ENCODE measurements around the gene ZCCHC8.
"Not testable (repeated sequence)": the region's sequence is repeated elsewhere in the genome, so short reads cannot be mapped to it uniquely, and the experiment has no call there.

Gene ZCCHC8

DNA sequence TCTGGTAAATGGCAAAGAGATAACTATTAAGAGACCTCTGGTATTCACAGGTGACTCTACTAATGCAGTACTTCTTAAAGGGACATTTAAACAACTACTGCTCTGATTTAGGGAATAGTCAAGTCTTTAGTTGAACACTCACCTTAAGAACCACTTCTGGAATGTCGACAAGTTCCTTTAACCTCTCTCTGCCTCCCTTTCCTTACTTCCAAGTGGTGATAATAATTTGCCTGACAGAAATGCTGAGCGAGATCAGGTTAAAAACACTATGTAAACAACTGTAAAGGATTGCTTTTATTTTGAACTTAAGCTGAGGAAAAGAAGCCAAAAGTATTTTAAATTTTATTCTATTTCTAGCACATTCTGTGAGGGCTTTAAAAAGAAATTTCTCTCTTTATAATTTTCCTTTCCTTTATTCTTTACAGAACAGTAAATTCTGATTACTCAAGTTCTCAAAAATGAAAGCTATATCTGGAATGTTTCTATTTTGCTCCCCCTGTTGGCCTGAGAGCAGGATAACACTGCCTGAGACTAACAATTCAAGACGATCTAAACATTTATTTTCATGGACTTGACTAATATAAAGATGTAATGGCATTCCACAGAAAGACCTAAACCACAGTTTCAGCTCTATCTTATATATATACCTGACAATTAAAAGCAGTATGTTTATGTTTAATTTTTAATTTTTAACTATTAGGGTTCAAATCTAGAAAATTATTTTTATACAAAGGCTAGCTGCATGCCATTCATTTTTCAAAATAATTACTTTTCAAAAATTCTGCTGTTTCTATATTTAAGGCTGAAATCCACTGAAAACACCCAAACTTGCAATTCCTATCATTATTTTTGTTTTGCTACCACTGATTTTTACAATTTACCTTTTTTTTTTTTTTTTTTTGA is 29.2 kb downstream of the ZCCHC8 start:
- peak; percentile 3 for DNase-seq (ENCODE audit: low spot score)

DNA sequence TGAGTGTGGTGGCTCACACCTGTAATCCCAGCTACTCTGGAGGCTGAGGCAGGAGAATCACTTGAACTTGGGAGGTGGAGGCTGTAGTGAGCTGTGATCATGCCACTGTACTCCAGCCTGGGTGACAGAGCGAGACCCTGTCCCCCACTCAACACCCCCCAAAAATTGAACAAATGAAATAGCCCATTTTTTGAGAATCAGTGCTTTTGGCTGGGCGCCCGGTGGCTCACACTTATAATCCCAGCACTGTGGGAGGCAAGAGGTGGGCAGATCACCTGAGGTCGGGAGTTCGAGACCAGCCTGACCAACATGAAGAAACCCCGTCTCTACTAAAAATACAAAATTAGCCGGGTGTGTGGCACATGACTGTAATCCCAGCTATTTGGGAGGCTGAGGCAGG is 30.2 kb downstream of the ZCCHC8 start:
- not testable (repeated sequence) for DNase-seq (ENCODE audit: low spot score)

DNA sequence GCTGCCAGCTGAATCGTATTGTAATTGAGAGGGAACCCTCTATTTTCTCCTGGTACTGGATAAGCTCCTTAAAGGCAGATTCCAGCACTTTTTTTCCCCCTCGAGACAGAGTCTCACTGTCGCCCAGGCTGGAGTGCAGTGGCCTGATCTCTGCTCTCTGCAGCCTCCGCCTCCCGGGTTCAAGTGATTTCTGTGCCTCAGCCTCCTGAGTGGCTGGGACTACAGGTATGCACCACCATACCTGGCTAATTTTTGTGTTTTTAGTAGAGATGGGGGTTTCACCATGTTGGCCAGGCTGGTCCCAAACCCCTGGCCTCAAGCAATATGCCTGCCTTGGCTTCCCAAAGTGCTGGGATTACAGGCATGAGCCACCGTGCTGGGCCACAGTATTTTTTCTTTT is 30.9 kb downstream of the ZCCHC8 start:
- peak; percentile 3 for DNase-seq (ENCODE audit: low spot score)

DNA sequence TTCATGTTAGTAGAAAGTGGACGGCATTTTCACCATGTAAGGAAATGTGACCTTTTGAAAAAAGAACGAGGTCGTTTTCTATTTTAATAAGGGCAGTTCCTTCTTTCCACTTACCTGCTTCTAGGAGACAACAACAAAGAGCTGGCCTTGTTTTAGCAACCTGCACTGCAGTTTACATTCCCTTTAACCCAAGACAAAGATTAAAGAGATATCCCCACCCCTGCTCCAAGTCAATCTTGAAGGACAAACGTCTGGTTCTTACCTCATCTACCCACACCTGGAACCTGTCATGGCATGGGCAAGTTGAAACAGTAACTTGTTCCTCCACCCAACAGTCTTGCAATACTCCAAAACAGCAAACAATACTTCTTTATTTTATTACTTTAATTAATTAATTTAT is 32.7 kb downstream of the ZCCHC8 start:
- DNase-seq (ENCODE audit: low spot score), result no peak

DNA sequence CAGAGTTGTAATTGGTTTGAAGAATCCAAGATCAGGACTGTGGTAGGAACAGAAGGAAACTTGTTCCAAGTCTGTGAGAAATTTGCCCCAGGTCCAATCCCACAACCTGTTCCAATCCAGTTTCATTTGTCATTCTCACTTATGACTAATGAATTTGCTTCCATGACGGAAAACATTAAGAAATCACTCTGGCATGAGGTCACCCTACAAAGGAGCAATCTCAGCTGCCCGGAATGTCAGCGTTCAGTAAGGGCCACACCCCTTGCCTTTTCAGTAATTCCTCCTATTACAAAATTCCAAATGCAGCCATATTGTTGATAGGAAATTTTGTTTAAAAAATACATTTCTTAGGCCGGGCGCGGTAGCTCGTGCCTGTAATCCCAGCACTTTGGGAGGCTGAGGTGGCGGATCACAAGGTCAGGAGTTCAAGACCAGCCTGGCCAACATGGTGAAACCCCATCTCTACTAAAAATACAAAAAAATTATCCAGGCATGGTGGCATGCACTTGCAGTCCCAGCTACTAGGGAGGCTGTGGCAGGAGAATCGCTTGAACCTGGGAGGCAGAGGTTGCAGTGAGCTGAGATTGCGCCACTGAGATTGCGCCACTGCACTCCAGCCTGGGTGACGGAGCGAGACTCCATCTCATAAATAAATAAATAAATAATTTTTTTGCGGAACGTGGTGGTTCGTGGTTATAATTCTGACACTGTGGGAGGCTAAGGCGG is 36.3 kb downstream of the ZCCHC8 start:
- not testable (repeated sequence) for DNase-seq (ENCODE audit: low spot score)

DNA sequence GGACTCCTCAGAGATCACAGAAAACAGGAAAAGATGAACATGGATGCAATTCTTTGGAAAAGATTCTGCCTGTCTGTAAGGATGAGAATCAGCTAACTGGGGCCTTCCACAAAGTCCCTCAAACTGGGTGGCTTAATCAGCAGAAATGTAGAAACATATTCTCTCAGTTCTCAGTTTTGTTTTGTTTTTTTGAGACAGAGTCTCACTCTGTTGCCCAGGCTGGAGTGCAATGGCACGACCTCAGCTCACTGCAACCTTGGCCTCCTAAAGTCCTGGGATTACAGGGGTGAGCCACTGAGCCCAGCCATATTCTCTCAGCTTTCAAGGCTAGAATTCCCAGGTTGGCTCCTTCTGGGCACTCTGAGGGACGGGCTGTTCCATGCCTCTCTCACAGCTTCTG is 40.1 kb downstream of the ZCCHC8 start:
- DNase-seq (ENCODE audit: low spot score), result no peak

DNA sequence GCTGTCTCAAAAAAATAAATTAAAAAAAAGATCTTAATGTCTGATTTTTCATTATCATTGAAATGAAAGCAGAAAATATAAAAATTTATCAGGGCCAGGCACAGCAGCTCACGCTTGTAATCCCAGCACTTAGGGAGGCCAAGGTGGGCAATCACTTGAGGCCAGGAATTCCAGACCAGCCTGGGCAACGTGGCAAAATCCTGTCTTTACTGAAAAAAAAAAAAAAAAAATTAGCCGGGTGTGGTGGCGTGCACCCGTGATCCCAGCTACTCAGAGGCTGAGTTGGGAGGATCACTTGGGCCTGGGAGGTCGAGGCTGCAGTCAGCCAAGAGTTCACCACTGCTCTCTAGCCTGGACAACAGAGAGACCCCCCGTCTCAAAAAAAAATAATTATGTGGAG is 40.7 kb downstream of the ZCCHC8 start:
- DNase-seq (ENCODE audit: low spot score), result no peak

DNA sequence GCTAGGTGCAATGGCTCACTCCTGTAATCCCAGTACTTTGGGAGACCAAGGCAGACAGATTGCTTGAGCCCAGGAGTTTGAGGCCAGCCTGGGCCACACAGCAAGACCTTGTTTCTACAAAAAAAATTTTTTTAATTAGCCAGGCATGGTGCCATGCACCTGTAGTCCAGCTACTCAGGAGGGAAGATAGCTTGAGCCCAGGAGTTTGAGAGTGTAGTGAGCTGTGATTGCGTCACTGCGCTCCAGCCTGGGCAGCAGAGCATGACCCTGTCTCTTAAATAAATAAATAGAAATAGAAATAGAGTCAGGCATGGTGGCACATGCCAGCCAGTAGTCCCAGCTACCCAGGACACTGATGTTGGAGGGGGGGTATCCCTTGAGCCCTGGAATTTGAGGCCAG is 41.5 kb downstream of the ZCCHC8 start:
- DNase-seq (ENCODE audit: low spot score), result no peak

DNA sequence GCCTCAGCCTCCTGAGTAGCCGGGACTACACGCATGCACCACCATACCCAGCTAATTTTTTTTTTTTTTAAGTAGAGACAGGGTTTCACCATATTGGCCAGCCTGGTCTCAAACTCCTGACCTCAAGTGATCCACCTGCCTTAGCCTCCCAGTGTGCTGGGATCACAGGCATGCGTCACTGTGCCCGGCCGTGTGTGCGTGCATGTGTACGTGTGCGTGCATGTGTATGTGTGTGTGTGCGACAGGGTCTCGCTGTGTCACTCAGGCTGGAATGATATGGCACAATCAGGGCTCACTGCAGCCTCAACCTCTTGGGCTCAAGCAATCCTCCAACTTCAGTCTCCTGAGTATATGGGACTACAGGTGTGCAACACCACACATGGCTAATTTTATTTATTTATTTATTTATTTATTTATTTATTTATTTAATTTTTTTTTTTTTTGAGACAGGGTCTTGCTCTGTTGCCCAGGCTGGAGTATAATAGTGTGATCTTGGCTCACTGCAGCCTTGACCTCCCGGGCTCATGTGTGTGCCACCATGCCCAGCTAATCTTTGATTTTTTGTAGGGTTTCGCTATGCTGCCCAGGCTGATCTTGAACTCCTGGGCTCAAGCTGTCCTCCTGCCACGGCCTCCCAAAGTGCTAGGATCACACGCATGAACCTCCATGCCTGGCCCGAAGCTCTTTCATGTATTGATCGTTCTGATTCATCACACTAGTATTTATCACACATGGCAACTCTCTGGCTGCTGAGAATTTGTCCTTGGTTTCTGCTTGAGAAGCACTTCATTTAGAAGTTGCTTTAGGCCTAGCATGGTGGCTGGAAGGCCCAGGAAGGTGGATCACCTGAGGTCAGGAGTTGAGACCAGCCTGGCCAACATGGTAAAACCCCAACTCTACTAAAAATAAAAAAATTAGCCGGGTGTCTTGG is 42.4 kb downstream of the ZCCHC8 start:
- DNase-seq (ENCODE audit: low spot score), result no peak

DNA sequence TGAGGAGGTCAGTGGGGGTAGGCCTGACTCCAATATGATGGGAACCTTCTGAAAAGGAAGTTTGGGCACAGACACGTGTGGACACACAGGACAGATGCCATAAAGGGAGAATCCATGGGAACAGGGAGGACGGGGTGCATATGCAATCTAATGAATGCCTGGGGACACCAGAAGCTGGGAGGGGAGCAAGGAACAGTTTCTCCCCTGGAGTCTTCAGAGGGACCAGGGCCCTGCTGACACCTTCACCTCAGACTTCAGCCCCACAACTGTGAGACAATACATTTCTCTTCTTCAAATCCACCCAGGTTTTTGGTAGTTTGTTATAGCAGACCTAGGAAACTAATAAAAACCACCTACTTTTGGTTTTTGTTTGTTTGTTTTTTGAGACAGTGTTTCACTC is 43.1 kb downstream of the ZCCHC8 start:
- no peak for DNase-seq (ENCODE audit: low spot score)

DNA sequence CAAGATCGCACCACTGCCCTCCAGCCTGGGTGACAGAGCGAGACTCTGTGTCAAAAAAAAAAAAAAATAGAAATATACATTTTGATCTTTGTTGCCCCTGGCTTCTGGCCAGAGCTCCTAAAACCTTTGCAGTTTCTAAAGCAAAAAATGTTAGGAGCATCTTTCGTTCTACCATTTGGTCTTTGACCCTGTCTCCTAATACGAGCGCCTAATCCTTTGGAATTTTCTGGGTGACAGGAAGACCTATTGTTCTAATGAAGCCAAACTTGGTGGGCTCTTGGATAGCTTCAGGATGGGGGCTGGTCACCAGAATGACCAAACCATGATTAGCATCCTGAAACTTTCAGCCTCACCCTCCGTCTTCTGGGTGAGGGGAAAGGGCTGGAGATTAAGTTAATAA is 46.0 kb downstream of the ZCCHC8 start:
- DNase-seq (ENCODE audit: low spot score), result no peak

DNA sequence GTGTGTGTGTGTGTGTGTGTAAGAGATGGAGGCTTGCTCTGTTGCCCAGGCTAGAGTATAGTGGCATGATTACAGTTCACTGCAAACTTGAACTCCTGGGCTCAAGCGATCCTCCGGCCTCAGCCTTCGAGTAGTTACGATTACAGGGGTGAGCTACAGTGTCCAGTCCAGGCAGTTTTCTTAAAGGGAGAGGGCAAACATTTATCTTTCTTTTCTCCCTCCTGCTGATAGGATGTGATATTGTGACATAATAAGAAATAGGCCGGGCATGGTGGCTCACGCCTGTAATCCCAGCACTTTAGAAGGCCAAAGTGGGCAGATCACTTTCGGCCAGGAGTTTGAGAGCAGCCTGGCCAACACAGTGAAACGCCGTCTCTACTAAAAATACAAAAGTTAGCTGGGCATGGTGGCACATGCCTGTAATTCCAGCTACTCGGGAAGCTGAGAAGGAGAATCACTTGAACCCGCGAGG is 46.4 kb downstream of the ZCCHC8 start:
- no peak for DNase-seq (ENCODE audit: low spot score)

DNA sequence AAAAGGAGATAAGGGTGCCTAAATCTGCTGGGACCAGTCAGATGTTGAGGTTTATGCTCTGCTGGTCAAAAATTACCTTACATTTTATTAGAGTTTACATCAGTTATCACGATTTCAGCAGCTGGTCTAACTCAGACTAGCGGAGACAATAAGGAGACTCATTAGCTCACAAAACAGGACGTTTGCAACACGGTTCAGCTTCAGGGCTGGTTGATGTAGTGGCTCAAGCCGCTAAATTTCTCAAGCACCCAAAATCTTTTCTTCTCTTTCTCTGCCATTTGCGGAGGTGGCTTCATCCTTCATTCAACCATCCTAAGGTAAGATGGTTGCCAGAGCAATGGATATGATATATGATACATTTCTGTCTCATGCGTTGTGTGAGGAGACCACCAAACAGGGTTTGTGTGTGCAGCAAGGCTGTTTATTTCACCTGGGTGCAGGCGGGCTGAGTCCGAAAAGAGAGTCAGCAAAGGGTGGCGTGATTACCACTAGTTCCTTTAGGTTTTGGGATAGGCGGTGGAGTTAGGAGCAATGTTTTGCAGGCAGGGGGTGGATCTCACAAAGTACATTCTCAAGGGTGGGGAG is 47.9 kb downstream of the ZCCHC8 start:
- no peak for DNase-seq (ENCODE audit: low spot score)

DNA sequence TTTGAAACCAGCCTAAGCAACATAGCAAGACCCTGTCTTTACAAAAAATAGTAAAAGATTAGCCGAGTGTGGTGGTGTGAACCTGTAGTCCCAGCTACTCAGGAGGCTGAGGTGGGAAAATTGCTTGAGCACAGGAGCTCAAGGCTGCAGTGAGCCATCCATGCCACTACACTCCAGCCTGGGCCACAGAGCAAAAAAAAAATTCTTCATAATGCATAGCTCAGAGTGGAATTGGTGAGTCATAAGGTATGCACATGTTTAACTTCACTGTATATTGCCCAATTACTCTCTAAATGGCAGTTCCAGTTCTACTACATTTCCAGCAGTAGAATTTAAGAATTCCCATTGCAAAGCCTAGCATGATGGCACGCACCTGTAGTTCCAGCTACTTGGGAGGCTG is 51.4 kb downstream of the ZCCHC8 start:
- DNase-seq (ENCODE audit: low spot score), result no peak

DNA sequence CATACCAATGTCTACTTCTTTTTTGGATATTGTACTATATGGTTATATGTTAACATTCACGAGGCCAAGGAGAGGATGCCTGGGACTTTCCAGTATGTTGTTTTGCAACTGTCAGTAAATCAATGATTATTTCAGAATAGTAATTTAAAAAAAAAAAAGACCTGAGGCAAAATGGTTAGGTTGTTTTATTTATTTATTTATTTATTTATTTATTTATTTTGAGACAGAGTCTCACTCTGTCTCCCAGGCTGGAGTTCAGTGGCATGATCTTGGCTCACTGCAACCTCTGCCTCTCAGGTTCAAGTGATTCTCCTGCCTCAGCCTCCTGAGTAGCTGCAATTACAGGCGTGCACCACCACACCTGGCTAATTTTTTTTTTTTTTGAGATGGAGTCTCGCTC is 52.9 kb downstream of the ZCCHC8 start:
- not testable (repeated sequence) for DNase-seq (ENCODE audit: low spot score)

DNA sequence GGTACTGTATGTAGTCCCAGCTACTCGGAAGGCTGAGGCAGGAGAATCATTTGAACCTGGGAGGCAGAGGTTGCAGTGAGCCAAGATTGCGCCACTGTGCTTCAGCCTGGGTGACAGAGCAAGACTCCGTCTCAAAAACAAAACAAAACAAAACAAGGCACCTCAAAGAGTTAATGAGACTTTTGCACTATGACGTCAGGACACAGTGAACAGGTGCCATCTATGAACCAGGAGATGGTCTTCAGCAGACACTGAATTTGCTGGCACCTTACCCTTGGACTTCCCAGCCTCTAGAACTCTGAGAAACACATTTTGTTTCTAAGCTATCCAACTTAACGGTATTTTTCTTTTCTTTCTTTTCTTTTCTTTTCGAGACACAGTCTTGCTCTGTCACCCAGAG is 54.3 kb downstream of the ZCCHC8 start:
- not testable (repeated sequence) for DNase-seq (ENCODE audit: low spot score)

DNA sequence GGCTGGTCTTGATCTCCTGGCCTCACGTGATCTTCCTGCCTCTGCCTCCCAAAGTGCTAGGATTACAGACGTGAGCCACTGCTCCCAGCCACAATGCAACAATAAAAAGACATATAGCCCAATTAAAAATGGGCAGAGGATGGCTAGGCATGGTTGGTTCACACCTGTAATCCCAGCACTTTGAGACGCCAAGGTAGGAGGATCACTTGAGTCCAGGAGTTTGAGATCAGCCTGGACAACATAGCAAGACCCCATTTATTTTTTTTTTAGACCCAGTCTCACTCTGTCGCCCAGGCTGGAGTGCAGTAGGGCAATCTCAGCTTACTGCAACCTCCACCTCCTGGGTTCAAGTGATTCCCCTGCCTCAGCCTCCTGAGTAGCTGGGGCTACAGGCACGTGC is 56.7 kb downstream of the ZCCHC8 start:
- not testable (repeated sequence) for DNase-seq (ENCODE audit: low spot score)

DNA sequence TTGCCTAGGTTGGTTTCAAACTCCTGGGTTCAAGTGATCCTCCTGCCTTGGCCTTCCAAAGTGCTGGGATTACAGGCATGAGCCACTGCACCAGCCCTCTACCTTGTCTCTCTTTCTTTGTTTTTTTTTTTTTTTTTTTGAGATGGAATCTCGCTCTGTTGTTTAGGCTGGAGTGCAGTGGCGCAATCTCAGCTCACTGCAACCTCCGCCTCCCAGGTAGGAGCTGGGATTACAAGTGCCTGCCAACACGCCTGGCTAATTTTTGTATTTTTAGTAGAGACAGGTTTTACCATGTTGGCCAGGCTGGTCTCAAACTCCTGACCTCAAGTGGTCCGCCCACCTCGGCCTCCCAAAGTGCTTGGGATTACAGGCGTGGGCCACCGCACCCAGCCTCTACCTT is 61.9 kb downstream of the ZCCHC8 start:
- DNase-seq (ENCODE audit: low spot score), result not testable (repeated sequence)

DNA sequence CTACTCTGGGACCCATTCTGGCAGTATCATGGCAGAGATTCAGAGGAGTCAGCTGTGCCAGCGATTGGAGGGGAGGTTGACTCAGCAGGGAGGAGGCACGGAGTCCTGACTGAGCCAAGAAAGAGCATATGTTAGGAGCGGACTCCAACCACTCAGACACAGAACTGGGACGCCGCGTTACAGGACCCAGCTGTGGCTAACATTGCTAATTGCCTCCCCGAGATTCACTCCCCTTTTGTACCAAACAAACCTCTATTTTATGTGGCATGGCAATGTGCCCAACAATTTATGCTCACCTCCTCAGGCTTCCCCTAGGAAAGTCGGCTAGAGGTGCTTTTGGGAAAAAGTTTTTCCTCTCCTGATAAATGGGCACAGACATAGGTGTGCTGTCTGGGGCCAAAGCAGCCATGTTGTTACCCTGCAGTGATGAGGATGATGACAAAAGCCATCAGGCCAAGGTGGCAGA is 63.0 kb downstream of the ZCCHC8 start:
- no peak for DNase-seq (ENCODE audit: low spot score)

DNA sequence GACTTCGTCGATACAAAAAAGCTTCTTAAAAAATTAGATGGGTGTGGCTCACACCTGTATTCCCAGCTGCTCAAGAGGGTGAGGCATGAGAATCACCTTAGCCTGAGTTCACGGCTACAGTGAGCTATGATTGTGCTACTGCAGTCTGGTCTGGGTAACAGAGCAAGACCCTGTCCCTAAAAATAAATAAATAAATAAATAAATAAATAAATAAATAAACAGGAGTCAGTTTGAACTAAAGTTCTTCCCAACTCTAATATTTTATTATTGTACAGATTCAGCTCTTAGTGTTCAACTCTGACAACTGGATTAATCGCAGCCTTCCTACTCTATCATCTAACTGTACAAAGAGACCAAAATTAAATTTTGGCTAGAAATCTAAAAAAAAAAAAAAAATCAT is 65.5 kb downstream of the ZCCHC8 start:
- DNase-seq (ENCODE audit: low spot score), result no peak

DNA sequence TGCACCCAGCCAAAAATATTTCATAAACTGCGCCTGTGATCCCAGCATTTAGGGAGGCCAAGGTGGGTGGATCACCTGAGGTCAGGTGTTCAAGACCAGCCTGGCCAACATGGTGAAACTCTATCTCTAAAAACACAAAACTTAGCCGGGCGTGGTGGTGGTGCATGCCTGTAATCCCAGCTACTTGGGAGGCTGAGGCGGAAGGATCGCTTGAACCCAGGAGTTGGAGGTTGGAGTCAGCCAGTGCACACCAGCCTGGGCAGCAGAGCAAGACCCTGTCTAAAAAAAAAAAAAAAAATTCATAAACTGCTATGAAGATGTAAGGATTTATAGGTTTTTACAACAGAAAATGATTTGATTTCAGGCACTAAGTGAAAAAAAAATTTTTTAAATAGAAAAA is 71.7 kb downstream of the ZCCHC8 start:
- not testable (repeated sequence) for DNase-seq (ENCODE audit: low spot score)

DNA sequence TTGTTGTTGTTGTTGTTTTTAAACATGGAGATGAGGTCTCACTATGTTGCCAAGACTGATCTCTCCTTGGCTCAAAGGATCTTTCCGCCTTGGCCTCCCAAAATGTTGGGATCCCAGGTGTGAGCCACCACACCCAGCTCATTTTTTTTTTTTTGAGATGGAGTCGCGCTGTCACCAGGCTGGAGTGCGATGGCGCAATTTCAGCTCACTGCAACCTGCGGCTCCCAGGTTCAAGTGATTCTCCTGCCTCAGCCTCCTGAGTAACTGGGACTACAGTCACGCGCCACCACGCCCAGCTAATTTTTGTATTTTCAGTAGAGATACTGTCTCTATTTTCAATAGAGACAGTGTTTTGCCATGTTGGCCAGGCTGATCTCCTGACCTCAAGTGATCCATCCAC is 73.3 kb downstream of the ZCCHC8 start:
- no peak for DNase-seq (ENCODE audit: low spot score)

Measured in ecto neural progenitor cell (in vitro differentiated cells).